Stimulated activated CD4-positive, alpha-beta T cell treated with anti-CD3 and anti-CD28 coated beads, Interleukin-2, amount 100 ng/mL, for 48 hours (primary cell): ENCODE results near the gene SFTPB.
"Not testable (repeated sequence)": the region's sequence is repeated elsewhere in the genome, so short reads cannot be mapped to it uniquely, and the experiment has no call there.

ENCODE experiments used
- DNase-seq, 2 donors: peaks; one replicate each; pipeline ENCODE4 v3.0.0-alpha.2; 2020

Gene SFTPB

GRCh38 chr2:85668009-85668856 lies at the start of gene SFTPB:
Gene SFTPB, minus strand, starts transcription at chr2:85668199. Its CDS starts 16 bp downstream, at chr2:85668183.
- DNase-seq, result no peak

DNA sequence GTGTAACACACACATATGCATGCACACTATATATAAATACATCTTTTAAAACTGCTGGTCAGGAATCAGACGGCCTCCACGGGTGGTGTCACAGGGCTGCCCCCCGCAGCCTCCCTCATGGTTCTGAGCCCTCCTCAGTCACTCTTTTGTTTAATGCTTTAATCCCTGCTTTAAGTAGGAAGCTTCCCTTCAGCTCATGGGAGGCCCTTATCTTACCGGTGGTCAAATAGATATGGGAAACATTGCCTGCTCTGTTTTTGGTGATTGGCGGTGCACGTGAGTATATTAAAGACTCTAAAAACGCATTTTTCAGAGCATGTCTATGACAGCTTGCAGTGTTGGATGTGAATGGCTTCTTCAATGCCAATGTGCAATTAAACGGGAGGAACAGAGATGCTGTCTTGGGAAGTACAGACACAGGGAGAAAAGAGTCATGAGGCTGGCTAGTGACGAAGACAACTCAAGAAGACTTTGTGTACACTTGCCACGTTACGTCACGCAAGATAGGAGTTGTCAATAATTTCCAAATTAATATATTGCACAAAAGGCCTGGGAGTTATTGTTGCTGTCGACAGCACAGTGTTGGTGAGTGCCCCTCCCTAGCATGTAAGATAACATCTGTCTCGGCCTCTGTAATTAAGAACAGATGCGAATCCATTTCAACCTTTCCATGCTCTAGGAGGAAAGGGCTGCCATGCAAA lies 49.5 kb upstream of the SFTPB start:
- DNase-seq, result no peak

GRCh38 chr2:85716346-85716914 lies 48.4 kb upstream of the SFTPB start:
- no peak for DNase-seq

GRCh38 chr2:85714841-85715240 lies 46.8 kb upstream of the SFTPB start:
- DNase-seq, result no peak

DNA sequence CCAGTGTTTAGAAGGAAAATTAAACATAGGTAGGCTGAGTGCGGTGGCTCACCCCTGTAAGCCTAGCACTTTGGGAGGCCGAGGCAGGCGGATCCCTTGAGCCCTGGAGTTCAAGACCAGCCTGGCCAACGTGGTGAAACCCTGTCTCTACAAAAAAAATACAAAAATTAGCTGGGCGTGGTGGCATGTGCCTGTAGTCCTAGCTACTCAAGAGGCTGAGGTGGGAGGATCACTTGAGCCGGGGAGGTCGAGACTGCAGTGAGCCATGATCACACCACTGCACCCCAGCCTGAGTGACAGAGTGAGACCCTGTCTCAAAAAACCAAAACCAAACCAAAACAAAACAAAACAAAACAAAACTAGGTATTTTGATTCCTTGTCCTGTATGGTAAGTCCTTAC lies 46.4 kb upstream of the SFTPB start:
- not testable (repeated sequence) for DNase-seq

GRCh38 chr2:85713836-85714235 lies 45.8 kb upstream of the SFTPB start:
- no peak for DNase-seq

DNA sequence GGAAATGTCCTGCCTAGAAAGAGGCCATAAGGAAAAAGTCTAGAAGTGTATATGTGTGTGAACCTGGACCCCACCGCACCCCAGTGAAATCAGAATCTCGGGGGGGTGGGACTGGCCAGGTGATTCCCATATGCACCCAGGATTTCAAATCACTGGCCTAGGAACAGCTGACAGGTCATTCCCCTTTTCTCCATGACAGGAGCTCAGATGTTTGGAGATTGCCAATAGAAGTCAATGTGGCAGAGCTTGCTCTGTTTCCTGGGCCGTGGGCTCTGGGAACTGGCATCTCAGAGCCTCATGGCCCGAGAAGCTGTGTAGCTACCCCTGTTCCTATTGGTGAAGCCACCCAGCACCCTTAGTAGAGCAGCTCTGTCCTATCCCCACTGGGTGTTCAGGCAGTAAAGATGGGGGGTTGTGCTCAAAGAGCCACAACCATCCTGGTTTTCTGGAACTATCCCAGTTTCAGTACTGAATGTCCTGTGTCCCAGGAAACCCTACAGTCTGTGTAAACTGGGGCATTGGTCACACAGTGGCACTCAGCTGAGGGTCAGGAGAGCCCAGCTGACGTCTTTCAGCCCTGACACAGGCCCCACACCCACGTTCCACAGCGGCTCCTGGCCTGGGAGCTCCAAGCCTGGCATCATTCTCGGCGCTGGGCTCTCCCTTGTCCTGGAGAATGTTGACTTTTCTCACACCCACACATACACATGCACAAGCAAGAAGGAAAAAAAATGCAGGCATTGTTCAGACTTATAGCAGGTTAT lies 45.0 kb upstream of the SFTPB start:
- no peak for DNase-seq

DNA sequence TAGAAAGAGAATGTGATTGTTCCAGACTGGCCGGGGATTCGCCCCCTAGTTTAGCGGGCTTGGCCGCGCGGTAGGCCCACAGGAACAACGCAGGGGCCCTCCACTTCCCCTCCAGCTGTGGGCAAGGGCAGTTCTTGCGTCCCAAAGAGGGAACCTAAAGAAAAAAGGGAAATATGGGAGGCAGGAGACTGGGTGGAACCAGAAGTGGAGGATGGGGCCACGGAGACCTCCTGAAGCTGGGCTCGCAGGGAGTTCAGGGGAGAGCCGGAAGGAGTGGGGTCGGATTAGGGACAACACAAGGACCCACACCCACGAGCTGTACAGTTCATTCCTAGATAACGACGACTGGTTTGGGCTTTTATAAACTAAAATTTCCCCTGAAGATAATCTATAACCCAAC lies 44.3 kb upstream of the SFTPB start:
- DNase-seq, result no peak

DNA sequence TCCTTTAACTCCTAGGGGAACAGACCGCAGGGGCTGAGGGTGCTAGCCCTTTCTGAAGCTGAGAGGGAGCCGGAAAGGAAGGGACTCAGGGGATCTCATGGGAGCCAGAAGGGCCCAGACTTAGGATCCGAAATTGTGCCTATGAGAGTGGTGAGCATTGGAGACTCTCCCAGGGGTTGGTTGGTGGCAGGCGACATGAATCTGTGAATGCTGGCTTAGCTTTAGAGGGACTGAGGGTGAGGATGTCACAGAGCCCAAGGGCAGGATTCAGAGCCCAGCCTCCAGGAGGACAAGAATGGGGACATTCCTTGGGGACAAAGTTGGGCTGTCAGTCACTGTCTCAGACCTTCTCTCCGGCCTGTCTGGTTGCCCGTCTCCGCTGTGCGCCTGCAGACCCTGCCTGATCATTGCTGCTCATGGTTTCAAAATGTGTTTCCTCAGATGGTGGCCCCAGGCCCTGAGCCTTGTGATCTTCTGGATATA lies 43.6 kb upstream of the SFTPB start:
- no peak for DNase-seq

DNA sequence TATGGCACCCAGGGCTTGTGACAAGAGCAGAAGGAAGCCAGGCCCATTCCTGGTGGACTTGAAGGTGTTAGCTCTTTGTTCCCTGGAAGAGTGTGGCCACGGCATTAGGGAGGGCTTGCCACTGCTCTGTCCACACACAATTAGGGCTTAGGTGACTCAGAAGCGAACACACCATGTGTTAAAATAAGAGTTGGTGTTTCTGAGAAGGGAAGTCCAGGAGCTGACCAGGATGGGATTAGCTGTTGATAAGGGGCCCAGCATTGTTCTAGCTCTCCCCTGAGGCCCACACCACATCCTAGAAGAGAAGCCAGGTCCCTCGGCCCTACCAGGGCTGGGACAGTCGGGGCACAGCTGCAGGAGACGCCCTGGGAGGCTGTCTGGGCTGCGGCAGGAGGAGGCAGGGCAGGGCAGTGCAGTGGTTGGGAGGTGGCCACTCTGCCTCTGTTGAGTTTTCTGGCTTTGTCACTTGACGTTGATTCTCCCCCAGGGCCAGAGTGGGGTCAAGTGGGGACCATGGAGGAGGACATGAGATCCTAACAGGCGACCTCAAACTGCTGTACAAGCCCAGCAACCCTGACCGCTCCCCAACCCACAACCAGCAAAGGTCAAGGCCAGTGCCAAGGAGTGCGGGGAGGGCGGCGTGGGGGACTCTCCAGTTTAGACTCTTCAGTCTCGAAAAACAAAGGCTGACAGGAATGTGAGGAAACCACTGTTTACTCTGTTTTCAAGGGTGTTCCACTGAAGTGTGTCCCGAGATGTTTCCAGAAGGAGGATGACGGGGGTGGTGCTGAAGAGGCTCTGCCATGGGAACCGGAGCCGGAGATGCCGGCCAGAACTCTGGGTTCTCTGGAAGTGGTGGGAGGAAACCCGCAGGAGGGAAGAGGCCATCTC lies 42.9 kb upstream of the SFTPB start:
- no peak for DNase-seq

DNA sequence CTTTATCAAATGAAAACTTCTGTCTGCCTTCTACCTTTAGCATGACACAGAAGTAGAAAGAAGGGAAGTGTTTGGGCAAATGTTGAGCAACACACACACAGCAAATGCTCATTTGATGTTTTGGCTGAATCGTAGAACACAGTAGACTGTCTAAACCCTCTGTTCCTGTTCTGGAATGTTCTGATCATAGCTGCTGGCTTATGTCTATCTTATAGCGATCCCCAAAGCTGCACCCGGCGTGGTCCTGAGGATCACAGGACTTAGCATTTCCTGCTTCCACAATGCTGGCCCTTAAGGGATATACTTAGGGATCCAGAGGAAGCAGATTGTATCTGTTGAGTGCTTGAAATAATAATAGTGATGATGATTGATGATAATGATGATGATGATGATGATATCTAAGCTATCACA lies 41.4 kb upstream of the SFTPB start:
- DNase-seq, result no peak

- DNase-seq, result no peak
Observed at GRCh38 chr2:85708641-85709040, 40.6 kb upstream of the SFTPB start.

DNA sequence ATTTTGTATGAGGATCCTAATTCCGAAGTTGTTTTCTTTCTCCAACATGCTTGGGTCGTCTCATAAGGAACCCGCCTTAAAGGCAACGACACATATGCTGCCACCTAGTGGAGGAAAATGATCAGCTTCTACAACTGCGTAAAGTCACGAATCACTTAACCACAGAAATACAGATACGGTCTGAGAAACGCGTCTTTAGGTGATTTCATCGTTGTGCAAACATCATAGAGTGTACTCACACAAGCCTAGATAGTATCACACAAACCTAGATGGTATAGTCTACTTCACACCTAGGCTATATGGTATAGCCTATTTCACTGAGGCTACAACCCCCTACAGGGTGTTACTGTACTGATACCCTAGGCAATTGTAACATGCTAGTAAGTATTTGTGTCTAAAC lies 39.3 kb upstream of the SFTPB start:
- peak; percentile 63 to 69 for DNase-seq

- DNase-seq, result no peak
Observed at GRCh38 chr2:85706599-85707296, 38.7 kb upstream of the SFTPB start.

DNA sequence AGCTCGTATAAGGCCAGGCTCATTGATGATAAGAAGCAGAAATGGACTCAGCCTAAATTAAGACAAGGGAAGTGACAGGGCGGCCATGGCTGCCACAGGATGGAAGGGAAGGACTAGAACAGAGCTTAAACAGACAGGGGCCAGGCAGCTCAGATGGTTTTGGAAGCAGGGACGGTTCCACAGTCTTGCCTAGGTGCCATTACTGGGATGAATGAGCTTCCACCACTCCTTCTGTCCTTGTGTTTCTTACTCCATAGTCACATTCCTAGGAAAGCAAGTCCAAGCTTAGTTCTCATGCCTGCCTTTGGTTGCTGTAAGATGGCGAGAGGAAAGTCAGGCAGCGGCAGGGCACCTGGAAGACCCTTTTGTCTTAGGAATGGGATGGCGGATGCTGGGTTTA lies 38.1 kb upstream of the SFTPB start:
- no peak for DNase-seq

GRCh38 chr2:85705680-85706039 lies 37.7 kb upstream of the SFTPB start:
- DNase-seq, result no peak

DNA sequence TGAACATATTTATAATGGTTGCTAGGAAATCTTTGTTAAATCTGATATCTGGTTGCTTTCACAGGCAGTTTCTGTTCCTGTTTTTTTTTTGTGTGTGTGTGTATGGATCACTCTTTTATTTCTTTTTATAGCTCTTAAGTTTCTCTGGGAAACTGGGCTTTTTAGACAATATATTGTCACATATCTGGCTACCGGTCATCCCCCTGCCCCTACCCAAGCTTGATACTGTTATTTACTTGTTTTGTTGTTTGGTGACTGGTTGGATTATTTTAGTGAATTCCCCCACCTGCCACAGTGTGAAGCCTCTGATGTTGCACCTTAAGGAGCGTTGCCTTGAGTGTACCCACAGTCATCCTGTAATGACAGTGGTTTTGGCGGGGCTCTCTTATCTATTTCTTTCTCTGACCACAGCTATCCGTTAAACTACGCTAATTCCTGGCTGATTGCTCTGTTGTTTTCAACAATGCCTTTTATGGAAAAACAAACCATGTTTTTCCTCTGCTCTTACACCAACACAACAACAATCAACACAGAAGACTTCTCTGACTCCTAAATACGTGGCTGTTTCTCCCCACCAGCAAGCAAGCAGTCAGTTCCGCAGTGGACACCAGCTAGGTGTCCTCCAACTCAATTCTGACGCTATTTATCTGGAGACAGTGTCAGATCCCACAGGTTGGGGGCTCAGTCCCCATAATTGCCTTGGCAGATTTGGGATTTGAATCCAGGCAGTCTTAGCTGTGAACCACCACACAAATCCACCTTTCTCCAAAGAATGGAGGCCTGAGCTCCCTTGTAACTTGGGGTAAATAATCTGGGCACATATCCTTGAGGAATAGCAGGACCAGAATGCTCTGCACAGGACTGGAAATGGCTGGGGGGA lies 37.0 kb upstream of the SFTPB start:
- no peak for DNase-seq

DNA sequence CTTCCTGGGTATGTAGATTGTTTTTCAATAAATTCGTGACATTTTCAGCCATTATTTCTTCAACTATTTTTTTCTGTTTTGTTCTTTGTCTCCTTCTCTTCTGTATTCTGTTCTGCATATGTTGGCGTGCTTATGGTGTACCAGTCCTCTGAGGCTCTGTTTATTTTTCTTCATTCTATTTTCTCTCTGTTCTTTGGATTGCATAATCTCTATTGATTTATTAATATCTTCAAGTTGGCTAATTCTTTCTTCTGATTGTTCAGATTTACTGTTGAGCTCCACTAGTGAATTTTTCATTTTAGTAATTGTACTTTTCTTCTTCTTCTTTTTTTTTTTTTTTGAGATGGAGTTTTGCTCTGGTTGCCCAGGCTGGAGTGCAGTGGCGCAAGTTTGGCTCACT lies 36.0 kb upstream of the SFTPB start:
- DNase-seq, result no peak

GRCh38 chr2:85703329-85703728 lies 35.3 kb upstream of the SFTPB start:
- no peak for DNase-seq

DNA sequence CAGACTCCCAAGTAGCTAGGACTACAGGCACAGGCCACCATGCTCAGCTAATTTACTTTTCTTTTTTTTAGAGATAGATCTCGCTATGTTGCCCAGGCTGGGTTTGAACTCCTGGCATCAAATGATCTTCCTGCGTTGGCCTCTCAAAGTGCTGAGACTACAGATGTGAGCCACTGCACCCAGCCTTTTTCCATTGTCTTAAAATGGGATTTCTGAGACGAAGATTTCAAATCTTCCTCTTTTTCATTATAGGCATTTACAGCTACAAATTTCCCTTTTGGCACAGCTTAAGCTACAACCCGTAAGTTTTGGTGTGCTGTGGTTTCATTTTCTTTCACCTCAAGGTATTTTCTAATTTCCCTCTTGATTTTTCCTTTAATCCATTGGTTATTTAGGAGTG lies 34.8 kb upstream of the SFTPB start:
- no peak for DNase-seq
